HS-5 (cell line): Measurements from ENCODE around the gene NOX5.

Experiments used
- DNase-seq: peaks from one replicate; pipeline ENCODE4 v3.0.0-alpha.2; 2012; ENCODE audit warnings: low read depth

Gene NOX5

GRCh38 chr15:69025320-69025719 is 10.8 kb downstream of the NOX5 start:
- DNase-seq = no peak

GRCh38 chr15:69026355-69026754 is 11.9 kb downstream of the NOX5 start:
- DNase-seq = no peak

DNA sequence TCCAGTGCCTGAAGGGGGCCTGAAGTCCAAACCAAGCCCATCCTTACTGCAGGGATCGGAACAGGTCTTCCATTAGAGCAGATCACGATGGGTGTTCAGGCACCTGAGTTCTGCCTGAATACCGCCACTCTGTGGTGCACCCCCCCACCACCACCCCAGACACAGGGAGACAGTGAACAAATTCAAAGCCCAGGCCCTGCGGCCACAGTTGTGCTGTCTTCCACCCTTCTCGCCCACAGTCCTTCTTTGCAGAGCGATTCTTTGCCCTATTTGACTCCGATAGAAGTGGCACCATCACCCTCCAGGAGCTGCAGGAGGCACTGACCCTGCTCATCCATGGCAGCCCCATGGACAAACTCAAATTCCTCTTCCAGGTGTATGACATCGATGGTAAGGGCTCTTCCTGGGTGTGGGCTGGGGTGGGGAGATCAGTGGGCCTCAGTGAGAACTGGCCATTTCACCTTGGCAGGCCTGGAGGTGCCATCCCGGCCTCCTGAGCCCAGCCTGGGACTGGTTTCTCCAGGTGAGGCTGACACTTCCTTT is 13.6 kb downstream of the NOX5 start:
- no peak for DNase-seq

DNA sequence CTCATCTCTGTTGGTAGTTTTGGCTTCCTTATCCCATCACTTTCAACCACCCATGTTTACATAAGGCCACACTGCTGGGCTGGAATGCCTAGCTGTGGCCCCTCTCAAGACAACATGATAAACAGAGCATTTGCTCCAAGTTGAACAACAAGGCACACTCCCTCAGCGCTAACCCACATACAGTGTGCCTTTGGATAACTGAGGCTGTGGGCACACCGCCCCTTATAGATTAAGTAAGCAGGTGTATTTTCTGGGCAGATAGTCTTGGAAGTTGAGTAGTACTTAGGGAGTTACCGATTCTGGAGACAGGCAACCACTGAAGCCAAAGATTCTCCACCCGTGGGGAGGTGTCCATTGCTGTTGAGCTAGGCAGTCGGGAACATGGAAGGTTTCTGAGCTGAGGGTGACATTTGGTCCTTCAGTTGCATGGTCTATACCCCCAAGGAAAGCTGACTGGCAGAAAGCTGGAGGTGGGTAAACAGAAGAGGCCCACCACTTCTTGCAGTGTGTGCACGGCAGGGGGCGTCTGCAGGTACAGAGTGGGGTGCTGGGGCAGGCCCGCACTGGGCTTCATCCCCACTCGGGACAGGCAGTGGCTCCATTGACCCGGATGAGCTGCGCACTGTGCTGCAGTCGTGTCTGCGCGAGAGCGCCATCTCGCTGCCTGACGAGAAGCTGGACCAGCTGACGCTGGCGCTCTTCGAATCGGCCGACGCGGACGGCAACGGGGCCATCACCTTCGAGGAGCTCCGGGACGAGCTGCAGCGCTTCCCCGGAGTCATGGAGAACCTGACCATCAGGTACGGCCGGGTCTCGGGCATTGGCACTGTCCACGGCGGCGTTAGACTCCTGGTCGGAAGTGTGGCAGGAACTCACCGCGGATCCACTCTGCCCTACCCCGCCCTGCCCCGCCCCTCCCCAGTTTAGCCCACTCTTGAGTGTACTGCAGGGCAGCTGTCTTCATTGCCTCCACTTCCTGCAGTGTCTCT is 16.8 kb downstream of the NOX5 start:
- DNase-seq = no peak

- DNase-seq = no peak
These were observed 17.5 kb downstream of the NOX5 start for GRCh38 chr15:69032031-69032430.

- DNase-seq = no peak
These were observed 18.3 kb downstream of the NOX5 start for GRCh38 chr15:69032703-69033373.

DNA sequence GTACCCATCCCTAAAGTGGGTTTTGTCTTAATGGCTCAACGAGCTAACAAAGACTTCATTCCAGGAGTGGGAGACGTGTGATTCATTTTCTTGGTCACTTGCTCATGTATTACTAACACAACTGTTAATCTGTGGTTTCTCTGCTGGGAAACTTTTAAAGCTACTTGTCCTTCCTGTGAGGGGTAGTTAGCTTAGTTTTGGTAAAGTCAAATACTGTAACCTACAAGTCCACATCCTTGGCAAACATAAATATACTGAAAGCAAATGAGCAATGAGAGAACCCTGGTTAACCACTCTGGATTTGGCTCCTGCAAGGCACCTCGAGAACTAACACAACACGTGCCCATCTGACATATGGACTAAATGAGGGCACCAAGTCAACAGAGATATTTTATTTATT is 19.9 kb downstream of the NOX5 start:
- DNase-seq = peak; percentile 84

- no peak for DNase-seq
These were observed 20.9 kb downstream of the NOX5 start for GRCh38 chr15:69035205-69035917.

DNA sequence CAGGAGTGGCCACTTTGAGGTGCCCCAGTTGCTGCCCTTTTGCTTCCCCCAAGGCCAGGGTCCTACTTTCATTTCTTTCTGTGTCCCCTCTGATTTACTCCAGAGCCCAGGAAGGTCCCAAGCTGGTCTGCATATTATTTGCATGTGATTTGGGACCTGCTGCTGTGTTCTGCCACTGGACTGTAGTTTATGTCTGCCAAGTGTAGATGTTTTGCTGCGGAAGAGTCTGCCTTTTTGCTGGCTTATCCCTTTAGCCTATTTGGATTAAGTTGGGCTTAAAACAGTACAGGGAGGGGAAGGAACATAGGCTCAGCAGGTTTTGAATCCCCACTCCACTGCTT is 21.4 kb downstream of the NOX5 start:
- no peak for DNase-seq

- DNase-seq = no peak
These were observed 22.3 kb downstream of the NOX5 start for GRCh38 chr15:69036826-69037225.

- DNase-seq = no peak
These were observed 23.0 kb downstream of the NOX5 start for GRCh38 chr15:69037482-69037881.

DNA sequence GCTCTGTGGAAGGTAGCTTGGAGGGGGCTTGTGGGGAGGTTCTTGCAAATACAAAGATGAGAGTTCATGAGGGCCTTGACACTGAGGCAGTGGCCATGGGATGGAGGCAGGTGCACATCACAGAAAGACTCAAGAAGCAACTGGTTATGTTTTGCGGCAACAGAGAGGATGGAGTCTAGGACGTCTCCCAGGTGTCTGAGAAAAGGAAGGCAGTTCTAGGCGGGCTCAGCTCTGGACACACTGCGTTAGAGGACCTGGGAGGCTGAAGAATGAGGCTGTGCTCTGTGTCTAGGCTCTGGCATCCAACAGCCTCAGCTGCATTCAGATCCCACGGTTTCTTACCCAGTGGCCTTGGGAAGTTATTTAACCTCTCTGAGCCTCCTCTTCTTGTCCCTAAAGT is 23.5 kb downstream of the NOX5 start:
- no peak for DNase-seq

DNA sequence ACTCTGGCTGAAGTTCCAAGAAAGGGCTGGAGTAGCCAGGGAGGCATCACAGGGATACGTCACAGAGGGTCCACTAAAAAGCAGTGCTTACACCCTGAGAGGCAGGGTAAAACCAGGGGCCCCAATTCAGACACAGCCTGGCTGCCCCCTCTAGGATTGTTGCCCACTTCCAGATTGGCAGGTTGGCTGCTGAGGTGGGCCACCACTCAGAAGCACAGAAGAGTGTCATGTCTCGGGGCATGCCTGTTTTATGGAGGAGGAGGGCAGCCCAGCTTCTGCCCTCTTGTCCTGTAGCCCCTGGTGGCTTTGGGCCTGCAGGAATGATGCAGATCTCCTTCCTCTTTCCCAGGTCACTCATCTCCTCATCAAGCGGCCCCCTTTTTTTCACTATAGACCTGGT is 24.0 kb downstream of the NOX5 start:
- no peak for DNase-seq

GRCh38 chr15:69039516-69040225 is 25.2 kb downstream of the NOX5 start:
- no peak for DNase-seq

DNA sequence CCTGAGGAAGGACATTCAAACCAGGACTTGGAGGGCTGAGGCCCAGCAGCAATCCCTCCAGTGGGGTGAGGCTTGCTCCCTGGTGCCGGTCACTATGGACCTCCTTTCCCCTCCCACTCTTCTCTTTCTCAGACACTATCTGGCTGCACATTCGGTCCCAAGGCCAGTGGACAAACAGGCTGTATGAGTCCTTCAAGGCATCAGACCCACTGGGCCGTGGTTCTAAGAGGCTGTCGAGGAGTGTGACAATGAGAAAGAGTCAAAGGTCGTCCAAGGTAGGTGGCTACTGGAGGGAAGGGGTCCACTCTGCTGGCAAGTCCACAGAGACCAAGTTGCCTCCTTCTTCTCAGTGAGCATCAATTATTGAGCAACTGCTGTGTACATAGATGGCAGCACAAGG is 28.0 kb downstream of the NOX5 start:
- DNase-seq = no peak

DNA sequence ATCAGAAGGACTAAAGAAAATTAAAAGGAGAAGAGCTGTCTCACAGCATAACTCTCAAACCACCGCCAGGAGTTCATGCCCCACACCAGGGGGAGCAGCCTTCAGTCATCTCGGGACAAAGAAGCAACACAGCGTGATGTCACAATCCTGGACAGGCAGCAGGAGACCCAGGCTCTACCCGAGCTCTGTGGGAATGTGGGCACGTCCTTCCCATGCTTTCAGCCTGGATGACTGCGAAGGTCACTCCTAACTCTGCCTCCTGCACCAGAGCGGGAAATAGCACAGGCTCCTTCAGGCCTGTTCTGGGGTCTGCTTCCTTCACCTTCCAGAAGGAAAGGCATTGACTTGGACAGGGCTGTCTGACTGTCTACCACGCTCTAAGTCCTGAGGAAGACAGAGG is 31.3 kb downstream of the NOX5 start:
- DNase-seq = no peak

GRCh38 chr15:69046781-69047180 is 32.3 kb downstream of the NOX5 start:
- DNase-seq = no peak

DNA sequence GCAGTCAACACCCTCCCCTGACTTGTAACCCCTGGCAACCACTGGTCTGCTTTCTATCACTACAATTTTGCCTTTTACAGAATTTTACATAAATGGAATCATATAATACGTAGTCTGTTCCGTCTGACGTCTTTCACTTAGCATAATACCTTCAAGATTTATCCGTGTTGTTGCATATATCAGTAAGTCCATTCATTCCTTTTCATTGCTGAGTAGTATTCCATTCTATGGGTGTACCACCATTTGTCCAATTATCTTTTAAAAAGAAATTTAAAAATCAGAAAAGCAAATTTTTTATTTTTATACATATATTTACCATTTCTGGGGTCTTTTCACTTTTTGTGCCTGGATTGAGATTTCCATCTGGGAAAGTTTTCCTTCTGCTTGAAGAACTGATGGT is 35.5 kb downstream of the NOX5 start:
- DNase-seq = no peak

GRCh38 chr15:69055251-69055650 is 40.8 kb downstream of the NOX5 start:
- DNase-seq = no peak

- no peak for DNase-seq
These were observed 41.9 kb downstream of the NOX5 start for GRCh38 chr15:69056365-69056764.

DNA sequence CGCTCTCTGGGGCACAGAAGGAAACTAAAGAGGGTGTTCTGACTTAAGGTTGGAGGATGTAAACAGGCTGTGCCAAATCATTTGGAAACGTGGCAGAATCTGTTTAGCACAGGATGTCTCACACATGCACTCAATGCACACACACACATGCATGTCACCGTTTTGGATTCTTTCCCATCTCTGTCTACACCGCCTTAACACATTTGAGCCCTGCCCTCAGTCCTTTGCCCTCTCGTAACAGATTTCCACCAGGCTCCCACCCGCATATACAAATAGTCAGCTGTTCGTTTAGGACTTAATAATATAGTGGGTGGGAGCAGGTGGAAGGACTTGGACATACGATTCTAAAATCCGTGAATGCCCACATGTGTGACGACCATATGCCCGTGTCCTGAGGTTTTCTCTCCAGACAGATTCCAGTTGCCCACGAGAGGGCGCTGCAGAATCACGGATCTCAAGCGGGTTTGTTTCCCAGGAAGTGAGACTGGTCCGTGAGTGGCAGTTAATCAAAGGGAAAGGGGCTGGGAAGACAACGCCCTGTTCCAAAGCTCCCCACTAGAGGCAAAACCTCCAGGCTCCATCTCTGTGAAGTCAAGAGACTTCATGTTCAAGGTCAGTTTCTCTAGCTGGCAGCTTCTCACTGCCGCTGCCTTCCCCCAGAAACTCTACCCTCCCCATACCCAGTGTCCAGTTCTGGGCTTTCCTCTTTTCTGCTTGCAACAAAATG is 44.5 kb downstream of the NOX5 start:
- peak; percentile 58 for DNase-seq
